Measurements from ENCODE around the gene DMGDH.

GRCh38 chr5:79007872-79008271, 61.6 kb downstream of the DMGDH start:
- TF ChIP-seq CTCF (IDR thresholded peaks at IDR 0.05; ENCODE audit: low read depth, low read length, missing input control) (no peak), RAD21 (IDR thresholded peaks at IDR 0.05) (no peak), SP1 (IDR thresholded peaks at IDR 0.05) (no peak), YY1 (IDR thresholded peaks at IDR 0.05) (no peak), EGR1 (IDR thresholded peaks at IDR 0.05; ENCODE audit: low read depth in 2 of 2) (no peak)
- TF ChIP-seq, protein P1, sequence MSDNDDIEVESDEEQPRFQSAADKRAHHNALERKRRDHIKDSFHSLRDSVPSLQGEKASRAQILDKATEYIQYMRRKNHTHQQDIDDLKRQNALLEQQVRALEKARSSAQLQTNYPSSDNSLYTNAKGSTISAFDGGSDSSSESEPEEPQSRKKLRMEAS (IDR thresholded peaks at IDR 0.05), result no peak
